ENCODE results near the gene GPR22.

Gene GPR22

GRCh38 chr7:107441581-107442422 is 28.1 kb upstream of the GPR22 start:
- no peak overlapping the region for H3K27ac ChIP-seq
- TF ChIP-seq ZFX (IDR thresholded peaks at IDR 0.05) (no peak), CTCF (conservative IDR thresholded peaks at IDR 0.05) (no peak)

- H3K27ac ChIP-seq, result no peak overlapping the region
- TF ChIP-seq ZFX (IDR thresholded peaks at IDR 0.05), result no peak
- TF ChIP-seq CTCF (conservative IDR thresholded peaks at IDR 0.05), result no peak
These were observed 27.2 kb upstream of the GPR22 start for GRCh38 chr7:107442678-107443077.

GRCh38 chr7:107446531-107446930 is 23.3 kb upstream of the GPR22 start:
- H3K27ac ChIP-seq, result no peak overlapping the region

GRCh38 chr7:107446988-107447387 is 22.9 kb upstream of the GPR22 start:
- TF ChIP-seq ZFX (IDR thresholded peaks at IDR 0.05), result no peak
- TF ChIP-seq CTCF (conservative IDR thresholded peaks at IDR 0.05), result no peak
- no peak overlapping the region for H3K27ac ChIP-seq

More at GRCh38 chr7:107446531-107446930, 23.3 kb upstream of the GPR22 start:
- TF ChIP-seq CTCF (conservative IDR thresholded peaks at IDR 0.05) (no peak), ZFX (IDR thresholded peaks at IDR 0.05) (no peak)

- TF ChIP-seq ZFX (IDR thresholded peaks at IDR 0.05), result no peak
- TF ChIP-seq CTCF (conservative IDR thresholded peaks at IDR 0.05), result no peak
- no peak overlapping the region for H3K27ac ChIP-seq
These were observed 18.9 kb upstream of the GPR22 start for GRCh38 chr7:107450970-107451369.

- TF ChIP-seq ZFX (IDR thresholded peaks at IDR 0.05) (no peak), CTCF (conservative IDR thresholded peaks at IDR 0.05) (no peak)
- no peak overlapping the region for H3K27ac ChIP-seq
These were observed 16.5 kb upstream of the GPR22 start for GRCh38 chr7:107453388-107453787.

GRCh38 chr7:107461938-107462533 is 7.8 kb upstream of the GPR22 start:
- no peak for TF ChIP-seq ZFX (IDR thresholded peaks at IDR 0.05)
- TF ChIP-seq CTCF (conservative IDR thresholded peaks at IDR 0.05), result no peak
- no peak overlapping the region for H3K27ac ChIP-seq
